GM19397 (cell line): ENCODE data around the gene FHIT.
A peak's percentile ranks its signal among the peaks of the same experiment; 100 is the strongest.
"Not testable (repeated sequence)": the region's sequence is repeated elsewhere in the genome, so short reads cannot be mapped to it uniquely, and the experiment has no call there.

Source experiments
- ATAC-seq: cut with Tn5 transposase; IDR thresholded peaks from one replicate; pipeline ENCODE4 v1.9.1; 2021; ENCODE audit warnings: mild to moderate bottlenecking, moderate library complexity; ENCODE audit not compliant: unreplicated experiment

The FHIT gene

GRCh38 chr3:60737633-60738399, 513.4 kb downstream of the FHIT start:
- no peak for ATAC-seq

- no peak for ATAC-seq
These were observed 520.9 kb downstream of the FHIT start for GRCh38 chr3:60730371-60730770.

- no peak for ATAC-seq
These were observed 522.2 kb downstream of the FHIT start for GRCh38 chr3:60729056-60729455.

GRCh38 chr3:60728006-60728405, 523.2 kb downstream of the FHIT start:
- no peak for ATAC-seq

- ATAC-seq, result no peak
These were observed 530.5 kb downstream of the FHIT start for GRCh38 chr3:60720736-60721135.

- ATAC-seq, result no peak
These were observed 534.7 kb downstream of the FHIT start for GRCh38 chr3:60716573-60716972.

- no peak for ATAC-seq
These were observed 542.9 kb downstream of the FHIT start for GRCh38 chr3:60708191-60708975.

- no peak for ATAC-seq
These were observed 543.7 kb downstream of the FHIT start for GRCh38 chr3:60707452-60708020.

GRCh38 chr3:60703956-60704736, 547.1 kb downstream of the FHIT start:
- no peak for ATAC-seq

GRCh38 chr3:60703008-60703407, 548.2 kb downstream of the FHIT start:
- ATAC-seq, result no peak

- no peak for ATAC-seq
These were observed 553.1 kb downstream of the FHIT start for GRCh38 chr3:60698117-60698516.

- ATAC-seq, result no peak
These were observed 554.1 kb downstream of the FHIT start for GRCh38 chr3:60697132-60697531.

GRCh38 chr3:60696428-60697125, 554.7 kb downstream of the FHIT start:
- ATAC-seq, result no peak

GRCh38 chr3:60675424-60675823, 575.8 kb downstream of the FHIT start:
- ATAC-seq, result no peak

- no peak for ATAC-seq
These were observed 576.4 kb downstream of the FHIT start for GRCh38 chr3:60674870-60675269.

- no peak for ATAC-seq
These were observed 578.1 kb downstream of the FHIT start for GRCh38 chr3:60673123-60673522.

GRCh38 chr3:60672337-60672736, 578.9 kb downstream of the FHIT start:
- not testable (repeated sequence) for ATAC-seq

GRCh38 chr3:60669636-60670035, 581.6 kb downstream of the FHIT start:
- no peak for ATAC-seq

- ATAC-seq, result no peak
These were observed 591.2 kb downstream of the FHIT start for GRCh38 chr3:60660026-60660425.

- no peak for ATAC-seq
These were observed 592.2 kb downstream of the FHIT start for GRCh38 chr3:60659098-60659497.

GRCh38 chr3:60657972-60658371, 593.3 kb downstream of the FHIT start:
- peak; percentile 85 for ATAC-seq
